Measurements from ENCODE around the gene INHA.

DNA sequence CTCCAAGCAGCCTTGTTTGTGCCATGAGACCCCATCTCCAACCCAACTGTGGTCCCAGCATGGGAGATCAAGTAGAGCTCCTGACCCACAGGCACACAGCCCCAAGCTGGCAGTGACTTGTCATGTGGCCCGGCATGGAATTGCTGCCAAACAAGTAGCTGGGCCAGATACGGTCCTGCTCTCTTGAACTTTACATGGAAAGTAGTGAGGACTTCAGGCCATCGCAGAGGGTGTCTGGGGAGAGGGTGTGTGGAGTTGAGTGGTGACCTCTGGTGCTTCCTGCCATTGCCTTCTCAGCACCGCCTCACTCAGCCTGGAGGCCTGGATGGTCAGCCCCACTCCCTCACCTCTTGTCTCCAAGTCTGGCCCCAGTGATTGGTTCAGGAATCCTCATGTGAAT lies 44.4 kb downstream of the INHA start:
- TF ChIP-seq, protein P1, sequence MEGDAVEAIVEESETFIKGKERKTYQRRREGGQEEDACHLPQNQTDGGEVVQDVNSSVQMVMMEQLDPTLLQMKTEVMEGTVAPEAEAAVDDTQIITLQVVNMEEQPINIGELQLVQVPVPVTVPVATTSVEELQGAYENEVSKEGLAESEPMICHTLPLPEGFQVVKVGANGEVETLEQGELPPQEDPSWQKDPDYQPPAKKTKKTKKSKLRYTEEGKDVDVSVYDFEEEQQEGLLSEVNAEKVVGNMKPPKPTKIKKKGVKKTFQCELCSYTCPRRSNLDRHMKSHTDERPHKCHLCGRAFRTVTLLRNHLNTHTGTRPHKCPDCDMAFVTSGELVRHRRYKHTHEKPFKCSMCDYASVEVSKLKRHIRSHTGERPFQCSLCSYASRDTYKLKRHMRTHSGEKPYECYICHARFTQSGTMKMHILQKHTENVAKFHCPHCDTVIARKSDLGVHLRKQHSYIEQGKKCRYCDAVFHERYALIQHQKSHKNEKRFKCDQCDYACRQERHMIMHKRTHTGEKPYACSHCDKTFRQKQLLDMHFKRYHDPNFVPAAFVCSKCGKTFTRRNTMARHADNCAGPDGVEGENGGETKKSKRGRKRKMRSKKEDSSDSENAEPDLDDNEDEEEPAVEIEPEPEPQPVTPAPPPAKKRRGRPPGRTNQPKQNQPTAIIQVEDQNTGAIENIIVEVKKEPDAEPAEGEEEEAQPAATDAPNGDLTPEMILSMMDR (IDR thresholded peaks at IDR 0.05; ENCODE audit: low read depth, low read length, missing input control), result no peak
- TF ChIP-seq ATF3 (IDR thresholded peaks at IDR 0.05) (no peak), TAF1 (conservative IDR thresholded peaks at IDR 0.05) (no peak), ZBTB33 (IDR thresholded peaks at IDR 0.05) (no peak), HNF4A (conservative IDR thresholded peaks at IDR 0.05) (no peak)
